ENCODE results near the gene FNDC7.

Gene FNDC7

GRCh38 chr1:108785264-108785663 lies 72.6 kb downstream of the FNDC7 start:
- TF ChIP-seq CTCF (IDR thresholded peaks at IDR 0.05) = no peak
- no peak overlapping the region for H3K4me3 ChIP-seq (ENCODE audit: low read depth in 1 of 2, low read length in 1 of 2)
- H3K27ac ChIP-seq = no peak overlapping the region
- peaks cover 4% of the 10 kb centered on the region for H3K9me3 ChIP-seq
- H3K4me1 ChIP-seq (ENCODE audit: control insufficient read depth in 1 of 2, insufficient read depth in 1 of 2, low read depth in 1 of 2, low read length in 1 of 2) = no peaks in the 10 kb centered on the region
- H3K27me3 ChIP-seq = no peaks in the 10 kb centered on the region
- H3K36me3 ChIP-seq = peaks cover 86% of the 10 kb centered on the region

- H3K36me3 ChIP-seq = peaks cover 83% of the 10 kb centered on the region
- TF ChIP-seq CTCF (IDR thresholded peaks at IDR 0.05) = no peak
- no peaks in the 10 kb centered on the region for H3K4me1 ChIP-seq (ENCODE audit: control insufficient read depth in 1 of 2, insufficient read depth in 1 of 2, low read depth in 1 of 2, low read length in 1 of 2)
- no peak overlapping the region for H3K27ac ChIP-seq
- peaks cover 4% of the 10 kb centered on the region for H3K9me3 ChIP-seq
- no peaks in the 10 kb centered on the region for H3K27me3 ChIP-seq
- no peak overlapping the region for H3K4me3 ChIP-seq (ENCODE audit: low read depth in 1 of 2, low read length in 1 of 2)
Measured at GRCh38 chr1:108785880-108786279, 73.2 kb downstream of the FNDC7 start.

GRCh38 chr1:108791790-108792189 lies 79.1 kb downstream of the FNDC7 start:
- Histone ChIP-seq H3K4me1 (ENCODE audit: control insufficient read depth in 1 of 2, insufficient read depth in 1 of 2, low read depth in 1 of 2, low read length in 1 of 2) (no peaks in the 10 kb centered on the region), H3K9me3 (no peaks in the 10 kb centered on the region), H3K27ac (no peak overlapping the region), H3K27me3 (no peaks in the 10 kb centered on the region), H3K36me3 (peaks cover 74% of the 10 kb centered on the region), H3K4me3 (ENCODE audit: low read depth in 1 of 2, low read length in 1 of 2) (no peak overlapping the region)
- no peak for TF ChIP-seq CTCF (IDR thresholded peaks at IDR 0.05)
